HCT116 (cell line): ENCODE measurements around the gene DNAJC16. TPM values are rescaled to one million over a fixed set of nuclear protein-coding genes. Genes with fewer than 3 reads are reported as not detected.

Experiments
- ATAC-seq: fragments of 200-7000 bp; cut with Tn5 transposase; 2 replicates; pipeline ENCODE4 v1.9.1; 2020; ENCODE audit warnings: mild to moderate bottlenecking, moderate library complexity
- BruUV-seq: library from RNA; stranded (reverse); fragments of 400-500 nt; replicated peaks from 2 replicates; lab custom pipeline; 2021; lab: Mats Ljungman, UMichigan
- CTCF ChIA-PET: fragments of 300-600 bp; sonication (Branson Sonifier 250); formaldehyde crosslinking; loops from one replicate; lab custom pipeline; 2021; ENCODE audit warnings: antibody characterized with exemption; lab: Charles Lee
- POLR2A ChIA-PET: fragments of 300-600, 350-600 bp; sonication (Branson Sonifier 250); formaldehyde crosslinking; loops from one replicate; lab custom pipeline; 2021; ENCODE audit warnings: antibody characterized with exemption; lab: Charles Lee
- RAD21 ChIA-PET, 2 experiments: fragments of 300-600 bp; sonication (Branson Sonifier 250); formaldehyde crosslinking; loops; one replicate each; lab custom pipeline; 2023; ENCODE audit warnings: low total read pairs in 2 of 2; ENCODE audit not compliant: uncharacterized antibody in 2 of 2, unreplicated experiment in 2 of 2, low non-redundant PET in 1 of 2; lab: Charles Lee
- DNase-seq: peaks from one replicate; pipeline ENCODE4 v3.0.0-alpha.2; 2010; ENCODE audit warnings: low read depth, low spot score
- H2AFZ ChIP-seq: fragments of 200-600 bp; shearing (Covaris generic), sonication (generic); 2 replicates; pipeline ENCODE4 v1.6.1; 2017; ENCODE audit warnings: low read depth, mixed run types, mixed read lengths, antibody characterized with exemption, low read length; ENCODE audit not compliant: poor library complexity, severe bottlenecking
- H3K27ac ChIP-seq: 2 replicates; pipeline ENCODE4 v1.5.1; 2012; ENCODE audit warnings: low read depth, low read length
- H3K27me3 ChIP-seq: fragments of 200-600 bp; sonication (generic); 2 replicates; pipeline ENCODE4 v1.6.1; 2016; ENCODE audit warnings: mixed run types, low read length, mixed read lengths; ENCODE audit not compliant: insufficient read depth
- H3K36me3 ChIP-seq, 2 experiments: fragments of 200-500 bp in 1 of 2; fragments of 200-600 bp in 1 of 2; sonication (Bioruptor generic) in 1 of 2; sonication (generic) in 1 of 2; 2 replicates each; pipeline versions ENCODE4 v1.5.1 to v1.6.1; 2014 to 2016; ENCODE audit warnings: low read length in 2 of 2, inconsistent platforms in 1 of 2, mixed read lengths in 1 of 2, mixed run types in 1 of 2; ENCODE audit not compliant: insufficient read depth in 2 of 2, control insufficient read depth in 1 of 2
- H3K4me1 ChIP-seq, 2 experiments: fragments of 200-600 bp in 1 of 2; sonication (generic) in 1 of 2; 2 replicates each; pipeline versions ENCODE4 v1.5.1 to v1.6.1; 2012 to 2017; ENCODE audit warnings: low read length in 2 of 2, inconsistent platforms in 1 of 2, mild to moderate bottlenecking in 1 of 2, mixed read lengths in 1 of 2, mixed run types in 1 of 2, moderate library complexity in 1 of 2; ENCODE audit not compliant: insufficient read depth in 2 of 2, control insufficient read depth in 1 of 2
- H3K4me2 ChIP-seq: fragments of 200-600 bp; sonication (generic); 2 replicates; pipeline ENCODE4 v1.6.1; 2017; ENCODE audit warnings: mixed run types, low read length, mixed read lengths
- H3K4me3 ChIP-seq, 2 experiments: fragments of 200-600 bp in 1 of 2; sonication (generic) in 1 of 2; replicated peaks in 1 of 2; 2 replicates each; pipeline ENCODE4 v1.5.1; 2011 to 2016; ENCODE audit warnings: low read length in 2 of 2, control low read depth in 1 of 2, low read depth in 1 of 2, mild to moderate bottlenecking in 1 of 2, mixed read lengths in 1 of 2, mixed run types in 1 of 2
- H3K79me2 ChIP-seq: fragments of 200-600 bp; sonication (generic); 2 replicates; pipeline ENCODE4 v1.6.1; 2017; ENCODE audit warnings: mild to moderate bottlenecking, mixed run types, low read length, moderate library complexity, mixed read lengths; ENCODE audit not compliant: insufficient read depth
- H3K9ac ChIP-seq: fragments of 200-600 bp; sonication (generic); 2 replicates; pipeline ENCODE4 v1.6.1; 2016; ENCODE audit warnings: low read length, mixed read lengths
- H3K9me2 ChIP-seq: fragments of 200-600 bp; sonication (generic), shearing (Covaris generic); 2 replicates; pipeline ENCODE4 v1.6.1; 2017; ENCODE audit warnings: mixed run types, mild to moderate bottlenecking, moderate library complexity; ENCODE audit not compliant: insufficient read depth
- H3K9me3 ChIP-seq, 2 experiments: fragments of 200-500 bp in 1 of 2; fragments of 200-600 bp in 1 of 2; sonication (Bioruptor generic) in 1 of 2; sonication (generic) in 1 of 2; 2 replicates each; pipeline ENCODE4 v1.6.1; 2014 to 2017; ENCODE audit warnings: low read length in 2 of 2, mixed read lengths in 2 of 2, inconsistent platforms in 1 of 2, low read depth in 1 of 2, mild to moderate bottlenecking in 1 of 2, mixed run types in 1 of 2, moderate library complexity in 1 of 2; ENCODE audit not compliant: control insufficient read depth in 1 of 2, insufficient read depth in 1 of 2
- H4K20me1 ChIP-seq: fragments of 200-600 bp; sonication (generic), shearing (Covaris generic); 2 replicates; pipeline ENCODE4 v1.6.1; 2017; ENCODE audit warnings: mixed run types, mild to moderate bottlenecking, moderate library complexity; ENCODE audit not compliant: insufficient read depth
- CBX3 ChIP-seq: IDR thresholded peaks from 2 replicates; pipeline ENCODE4 v1.6.1; 2012; ENCODE audit warnings: low read depth
- CTCF ChIP-seq, 3 experiments: fragments of 200-600 bp in 1 of 3; sonication (generic) in 1 of 3; IDR thresholded peaks in 2 of 3; conservative IDR thresholded peaks in 1 of 3; 2 replicates each; pipeline ENCODE4 v1.5.1; 2012 to 2017; ENCODE audit warnings: low read depth in 2 of 3, low read length in 2 of 3, antibody characterized with exemption in 1 of 3, borderline replicate concordance in 1 of 3, control low read depth in 1 of 3, mild to moderate bottlenecking in 1 of 3, mixed read lengths in 1 of 3, mixed run types in 1 of 3, moderate library complexity in 1 of 3; ENCODE audit not compliant: insufficient read depth in 1 of 3
- EZH2 ChIP-seq: fragments of 200-600 bp; sonication (generic); IDR thresholded peaks from 2 replicates; pipeline ENCODE4 v1.6.1; 2017; ENCODE audit warnings: antibody characterized with exemption, mixed run types
- EZH2phosphoT487 ChIP-seq: fragments of 200-600 bp; IDR thresholded peaks from 2 replicates; pipeline ENCODE4 v1.6.1; 2018; ENCODE audit warnings: antibody characterized with exemption, borderline replicate concordance
- FOSL1 ChIP-seq: IDR thresholded peaks from 2 replicates; pipeline ENCODE4 v1.6.1; 2012; ENCODE audit warnings: low read depth
- JUND ChIP-seq: IDR thresholded peaks from 2 replicates; pipeline ENCODE4 v1.6.1; 2012
- POLR2A ChIP-seq: IDR thresholded peaks from 2 replicates; pipeline ENCODE4 v1.7.0; 2011; ENCODE audit warnings: borderline replicate concordance; ENCODE audit not compliant: insufficient read depth, insufficient read length; ENCODE audit errors: extremely low read depth
- RAD21 ChIP-seq: IDR thresholded peaks from 2 replicates; pipeline ENCODE4 v1.6.1; 2012; ENCODE audit warnings: low read depth, mild to moderate bottlenecking
- SRF ChIP-seq: IDR thresholded peaks from 2 replicates; pipeline ENCODE4 v1.6.1; 2012; ENCODE audit warnings: low read depth
- YY1 ChIP-seq: IDR thresholded peaks from 2 replicates; pipeline ENCODE4 v1.6.1; 2011; ENCODE audit warnings: low read length, low read depth, moderate library complexity, mild to moderate bottlenecking; ENCODE audit not compliant: insufficient replicate concordance; ENCODE audit errors: extremely low read depth
- ZNF274 ChIP-seq: fragments of 200-500 bp; sonication (Bioruptor generic); IDR thresholded peaks from 2 replicates; pipeline ENCODE4 v1.6.1; 2014; ENCODE audit warnings: mild to moderate bottlenecking, low read depth, low read length, inconsistent platforms
- intact Hi-C: fragments of 100-400 bp; cut with micrococcal nuclease; formaldehyde crosslinking; loops from 2 replicates; pipeline ENCODE4 v1.10.0; 2022
- total RNA-seq: library from RNA; stranded (reverse); gene quantifications from one replicate; pipeline ENCODE4 v1.2.1, GENCODE V29; 2021; ENCODE audit not compliant: unreplicated experiment

DNAJC16 gene
- total RNA-seq, 1 experiment from 2014 or later: 20.6 TPM

GRCh38 chr1:15605398-15606383 lies 79.0 kb downstream of the DNAJC16 start:
- no peak for ATAC-seq
- POLR2A ChIA-PET: no interaction called here

More at GRCh38 chr1:15605398-15606383, 79.0 kb downstream of the DNAJC16 start:
- no peaks in the 10 kb centered on the region for H3K4me1 ChIP-seq
- H3K36me3 ChIP-seq: no peaks in the 10 kb centered on the region
- no peaks in the 10 kb centered on the region for H3K27me3 ChIP-seq
- no peak overlapping the region for H3K4me2 ChIP-seq
- no peak overlapping the region for H3K9ac ChIP-seq
- no TSS peak for BruUV-seq
- no peaks in the 10 kb centered on the region; a peak in 1 of 4 replicates for H3K9me3 ChIP-seq
- no peak overlapping the region for H2AFZ ChIP-seq
- no peak overlapping the region for H3K4me3 ChIP-seq
- H3K79me2 ChIP-seq: no peaks in the 10 kb centered on the region
- intact Hi-C loops: no loop called here
- TF ChIP-seq CTCF (IDR thresholded peaks at IDR 0.05 in 2 of 3, conservative IDR thresholded peaks at IDR 0.05 in 1 of 3; ENCODE audit: borderline replicate concordance in 1 of 3, insufficient read depth in 1 of 3, low read depth in 2 of 3, low read length in 2 of 3) (no peak), EZH2phosphoT487 (no peak), CBX3 (no peak), ZNF274 (no peak), FOSL1 (no peak), JUND (no peak), RAD21 (no peak), EZH2 (no peak), YY1 (no peak), SRF (no peak), POLR2A (no peak)
- no peak overlapping the region for H3K27ac ChIP-seq
- ChIA-PET RAD21 (no interaction called here), CTCF (no interaction called here)
- H4K20me1 ChIP-seq: no peaks in the 10 kb centered on the region
- H3K9me2 ChIP-seq: no peaks in the 10 kb centered on the region
- no peak for DNase-seq
